HCEC 1CT (cell line): Measurements from ENCODE around the gene TP53RK.

Experiments used
- DNase-seq: peaks from one replicate; pipeline ENCODE4 v3.0.0-alpha.2; 2017

TP53RK gene

DNA sequence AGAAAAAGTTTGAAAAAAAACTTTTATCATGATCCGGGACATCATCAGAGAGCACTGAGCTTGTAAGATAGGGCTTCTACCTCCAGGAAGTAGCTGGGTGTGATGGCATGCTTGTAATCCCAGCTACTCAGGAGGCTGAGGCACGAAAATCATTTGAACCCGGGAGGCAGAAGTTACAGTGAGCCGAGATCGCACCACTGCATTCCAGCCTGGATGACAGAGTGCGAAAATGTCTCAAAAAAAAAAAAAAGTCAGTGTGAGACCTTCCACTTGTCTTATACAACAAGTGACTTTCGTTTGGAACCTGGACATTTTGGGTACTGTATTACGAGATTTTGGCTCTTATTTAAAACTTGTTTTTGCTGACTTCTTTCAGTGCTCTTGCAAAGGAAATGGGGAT is 32.1 kb downstream of the TP53RK start:
- DNase-seq: no peak

- DNase-seq: peak; percentile 6
These were observed 36.5 kb downstream of the TP53RK start for GRCh38 chr20:46652699-46653098.

GRCh38 chr20:46651091-46651962 is 37.9 kb downstream of the TP53RK start, which contains the start of gene SLC13A3:
SLC13A3 (minus strand) TSS chr20:46651459; CDS start chr20:46651421, 38 bp downstream.
- no peak for DNase-seq

DNA sequence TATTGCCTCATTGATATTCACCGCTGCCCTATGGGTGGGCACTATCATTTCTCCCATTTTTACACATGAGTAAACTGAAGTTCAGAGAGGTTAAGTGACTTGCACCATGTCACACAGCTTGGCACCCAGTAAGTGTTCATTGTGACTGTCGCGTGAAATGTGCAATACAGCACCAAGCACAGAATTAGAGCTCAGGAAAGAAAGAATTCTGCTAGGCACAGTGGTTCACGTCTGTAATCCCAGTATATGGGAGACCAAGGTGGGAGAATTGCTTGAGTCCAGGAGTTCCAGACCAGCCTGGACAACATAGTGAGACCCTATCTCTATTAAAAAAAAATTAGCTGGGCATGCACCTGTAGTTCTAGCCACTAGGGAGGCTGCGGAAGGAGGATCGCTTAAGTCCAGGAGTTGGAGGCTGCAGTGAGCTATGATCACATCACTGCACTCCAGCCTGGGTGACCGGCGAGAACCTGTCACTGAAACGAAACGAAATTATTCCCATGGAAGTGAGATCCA is 38.6 kb downstream of the TP53RK start:
- DNase-seq: no peak

GRCh38 chr20:46649965-46650542 is 39.2 kb downstream of the TP53RK start:
- DNase-seq: no peak

GRCh38 chr20:46649650-46649949 is 39.6 kb downstream of the TP53RK start:
- DNase-seq: no peak

- no peak for DNase-seq
These were observed 40.2 kb downstream of the TP53RK start for GRCh38 chr20:46648903-46649649.

DNA sequence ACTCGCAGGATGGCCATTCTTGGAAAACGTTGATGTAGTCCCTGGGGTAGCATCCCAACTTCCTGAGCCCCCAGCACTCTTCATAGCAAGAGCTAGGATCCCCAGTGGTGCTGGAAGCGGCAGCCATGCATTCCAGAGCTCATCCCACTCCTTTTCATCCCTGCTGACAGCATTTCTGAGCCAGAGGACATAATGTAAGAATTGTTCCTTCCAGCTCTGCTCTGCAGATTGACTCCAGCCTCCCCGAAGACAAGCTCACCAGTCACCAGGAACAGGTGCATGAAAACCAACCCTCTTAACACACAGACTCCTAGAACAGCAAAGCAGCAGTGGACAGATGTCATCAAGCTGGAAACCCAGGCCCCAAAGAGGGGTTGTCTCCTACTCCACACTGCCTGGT is 41.8 kb downstream of the TP53RK start:
- DNase-seq: no peak

GRCh38 chr20:46646659-46647380 is 42.4 kb downstream of the TP53RK start:
- no peak for DNase-seq

DNA sequence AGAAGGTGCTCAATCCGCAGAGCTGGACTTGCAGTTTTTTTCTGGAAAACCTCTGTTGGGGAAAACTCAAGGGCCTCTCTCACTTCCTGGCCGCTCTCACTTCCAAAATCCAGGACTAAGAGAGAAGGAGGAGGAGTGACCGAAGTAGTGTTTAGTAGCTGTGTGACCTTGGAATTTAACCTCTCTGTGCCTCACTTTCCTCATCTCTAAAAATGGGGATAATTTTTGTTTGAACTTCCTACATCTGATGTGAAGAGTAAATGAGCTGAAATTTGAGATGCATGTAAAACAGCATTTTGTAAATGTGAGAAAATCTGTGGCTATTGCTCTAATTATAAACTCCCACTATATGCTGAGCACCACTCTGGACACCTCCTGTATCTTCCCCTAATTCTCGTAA is 43.1 kb downstream of the TP53RK start:
- no peak for DNase-seq

DNA sequence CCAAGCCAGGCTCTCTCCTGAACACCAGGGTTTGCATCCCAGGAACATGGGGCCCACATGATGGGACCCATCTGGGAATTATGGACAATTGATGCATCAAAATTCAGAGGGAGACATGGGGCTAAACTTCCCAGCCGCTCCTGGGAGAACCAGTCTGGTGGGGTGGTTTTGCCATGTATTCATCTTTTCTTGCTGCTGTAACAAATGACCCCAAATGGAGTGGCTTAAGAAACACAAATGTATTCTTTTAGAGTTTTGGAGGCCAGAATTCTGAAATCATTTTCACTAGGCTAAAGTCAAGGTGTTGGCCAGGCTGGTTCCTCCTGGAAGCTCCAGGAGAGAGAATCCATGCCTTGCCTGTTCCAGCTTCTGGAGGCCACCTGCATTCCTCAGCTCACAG is 44.5 kb downstream of the TP53RK start:
- no peak for DNase-seq

- DNase-seq: no peak
These were observed 45.1 kb downstream of the TP53RK start for GRCh38 chr20:46644160-46644559.

- no peak for DNase-seq
These were observed 46.3 kb downstream of the TP53RK start for GRCh38 chr20:46642969-46643343.

DNA sequence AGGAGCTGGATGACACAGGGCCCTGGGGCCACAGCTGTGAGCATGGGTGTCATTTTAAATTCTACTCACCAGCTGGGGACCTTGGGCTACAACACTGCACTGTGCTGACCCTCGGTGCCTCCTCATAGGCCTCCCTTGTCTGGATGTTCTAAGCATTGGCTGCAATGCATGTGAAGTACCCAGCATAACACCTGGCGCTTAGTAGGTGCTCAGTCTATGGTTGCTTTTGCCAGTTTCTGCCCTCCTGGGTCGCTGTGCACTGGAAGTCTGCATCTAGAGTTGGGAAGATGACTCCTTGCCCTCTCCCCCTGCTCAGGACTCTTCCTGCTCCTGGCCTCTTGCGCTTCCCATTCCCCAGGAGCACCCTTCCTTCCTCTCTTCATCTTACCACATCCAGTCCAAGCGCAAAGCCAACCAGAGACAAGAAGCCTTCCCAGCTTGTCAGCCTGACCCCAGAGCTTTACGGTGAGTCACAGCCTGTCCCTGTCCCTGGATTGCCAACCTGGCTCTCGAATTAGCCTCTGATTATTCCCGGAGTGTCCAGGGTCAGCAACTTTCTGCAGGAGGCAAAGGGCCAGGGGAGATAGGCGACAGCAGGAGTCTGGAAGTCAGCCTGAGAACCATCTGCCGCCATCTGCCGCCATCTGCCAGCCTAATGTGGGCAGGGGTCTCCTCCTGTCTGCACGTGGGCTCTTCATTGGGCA is 46.8 kb downstream of the TP53RK start:
- no peak for DNase-seq

- DNase-seq: no peak
These were observed 47.8 kb downstream of the TP53RK start for GRCh38 chr20:46641424-46641823.

GRCh38 chr20:46640536-46641311 is 48.5 kb downstream of the TP53RK start:
- no peak for DNase-seq

DNA sequence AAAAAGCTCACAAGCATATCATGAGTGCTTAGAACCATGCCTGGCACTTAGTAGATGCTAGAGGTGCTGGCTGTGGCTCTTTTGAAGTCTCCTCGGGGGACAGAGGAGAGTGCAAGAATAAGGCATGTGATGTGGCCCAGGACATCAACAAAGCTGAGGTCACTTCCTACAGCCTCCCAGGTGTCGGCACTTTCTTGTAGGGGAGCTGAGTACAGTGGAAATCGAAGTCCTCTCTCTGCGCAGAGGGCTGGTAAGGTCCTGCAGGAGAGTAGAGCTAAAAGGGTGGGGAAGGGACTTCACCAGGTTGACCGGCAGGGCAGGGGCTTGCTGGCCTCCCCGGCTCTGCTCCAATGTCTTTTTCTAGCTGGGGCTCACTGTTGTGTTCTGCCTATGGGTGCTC is 49.2 kb downstream of the TP53RK start:
- DNase-seq: no peak

GRCh38 chr20:46639587-46639986 is 49.7 kb downstream of the TP53RK start:
- DNase-seq: no peak

- DNase-seq: no peak
These were observed 50.4 kb downstream of the TP53RK start for GRCh38 chr20:46638898-46639274.

GRCh38 chr20:46638134-46638897 is 50.9 kb downstream of the TP53RK start:
- no peak for DNase-seq
